GM23338 (cell line): ENCODE measurements around the gene RRAS2. TPM values are rescaled to one million over a fixed set of nuclear protein-coding genes. Genes with fewer than 3 reads are reported as not detected.

Source experiments
- ATAC-seq: fragments of 200-7000 bp; cut with Tn5 transposase; 3 replicates; pipeline ENCODE4 v1.9.1; 2020
- DNase-seq: peaks from one replicate; pipeline ENCODE4 v3.0.0-alpha.2; 2015; ENCODE audit warnings: low spot score
- H2AFZ ChIP-seq: fragments of 200-600 bp; sonication (generic); 2 replicates; pipeline ENCODE4 v1.8.0; 2016; ENCODE audit warnings: antibody characterized with exemption, mild to moderate bottlenecking, moderate library complexity
- H3F3A ChIP-seq: fragments of 200-600 bp; sonication (generic); replicated peaks from 2 replicates; pipeline ENCODE4 v1.8.0; 2017; ENCODE audit warnings: antibody characterized with exemption, mixed run types, low read depth
- H3K27ac ChIP-seq: fragments of 200-600 bp; sonication (generic); 2 replicates; pipeline ENCODE4 v1.6.1; 2016; ENCODE audit warnings: low read depth
- H3K27me3 ChIP-seq: fragments of 200-600 bp; sonication (generic); 2 replicates; pipeline ENCODE4 v1.8.0; 2016; ENCODE audit warnings: mild to moderate bottlenecking, mixed run types, moderate library complexity; ENCODE audit not compliant: insufficient read depth
- H3K36me3 ChIP-seq: fragments of 200-600 bp; sonication (generic); 2 replicates; pipeline ENCODE4 v1.8.0; 2016; ENCODE audit warnings: mild to moderate bottlenecking; ENCODE audit not compliant: insufficient read depth
- H3K4me1 ChIP-seq: fragments of 200-600 bp; sonication (generic); 2 replicates; pipeline ENCODE4 v1.8.0; 2016; ENCODE audit warnings: mild to moderate bottlenecking, moderate library complexity; ENCODE audit not compliant: insufficient read depth
- H3K4me2 ChIP-seq: fragments of 200-600 bp; sonication (generic); 2 replicates; pipeline ENCODE4 v1.7.1; 2017; ENCODE audit warnings: mixed run types
- H3K4me3 ChIP-seq: fragments of 200-600 bp; sonication (generic); 2 replicates; pipeline ENCODE4 v1.6.1; 2016; ENCODE audit warnings: mixed run types
- H3K79me2 ChIP-seq: fragments of 200-600 bp; sonication (generic); replicated peaks from 2 replicates; pipeline ENCODE4 v1.8.0; 2017; ENCODE audit warnings: mild to moderate bottlenecking; ENCODE audit not compliant: insufficient read depth
- H3K9me2 ChIP-seq: fragments of 200-600 bp; sonication (generic); 2 replicates; pipeline ENCODE4 v1.8.0; 2017; ENCODE audit not compliant: insufficient read depth
- H4K20me1 ChIP-seq: fragments of 200-600 bp; sonication (generic); replicated peaks from 2 replicates; pipeline ENCODE4 v1.8.0; 2017; ENCODE audit warnings: mild to moderate bottlenecking; ENCODE audit not compliant: insufficient read depth
- H3K27ac Mint-ChIP-seq: 2 replicates; pipeline ENCODE4 v1.8.0; 2020; ENCODE audit warnings: inconsistent platforms, mild to moderate bottlenecking, moderate library complexity, mixed read lengths
- H3K27me3 Mint-ChIP-seq: 3 replicates; pipeline ENCODE4 v1.8.0; 2022; ENCODE audit warnings: low read depth, mild to moderate bottlenecking, moderate library complexity, mixed read lengths, inconsistent platforms; ENCODE audit not compliant: insufficient read depth, poor library complexity
- H3K36me3 Mint-ChIP-seq: 3 replicates; pipeline ENCODE4 v1.8.0; 2021; ENCODE audit warnings: low read depth, mild to moderate bottlenecking, inconsistent platforms, moderate library complexity, mixed read lengths
- H3K4me1 Mint-ChIP-seq: 3 replicates; pipeline ENCODE4 v1.8.0; 2020; ENCODE audit warnings: mild to moderate bottlenecking, inconsistent platforms, mixed read lengths
- H3K4me3 Mint-ChIP-seq: 3 replicates; pipeline ENCODE4 v1.8.0; 2021; ENCODE audit warnings: moderate library complexity, mild to moderate bottlenecking, inconsistent platforms, mixed read lengths
- H3K9me3 Mint-ChIP-seq: 3 replicates; pipeline ENCODE4 v1.8.0; 2020; ENCODE audit warnings: moderate library complexity, mild to moderate bottlenecking, inconsistent platforms, mixed read lengths
- CTCF ChIP-seq, 2 experiments: fragments of 200-600 bp in 1 of 2; sonication (generic) in 1 of 2; conservative IDR thresholded peaks; 2 replicates each; pipeline versions ENCODE4 v1.5.1 to v1.6.1; 2016 to 2017; ENCODE audit warnings: antibody characterized with exemption in 2 of 2, low read depth in 2 of 2, mild to moderate bottlenecking in 2 of 2, moderate library complexity in 1 of 2
- EZH2 ChIP-seq: fragments of 200-600 bp; sonication (generic); IDR thresholded peaks from one replicate; pipeline ENCODE4 v1.8.0; 2017; ENCODE audit warnings: antibody characterized with exemption, mild to moderate bottlenecking, low read depth; ENCODE audit not compliant: unreplicated experiment
- ZNF114 ChIP-seq: fragments of 250-450 bp; sonication (Bioruptor Pico); IDR thresholded peaks from 2 replicates; pipeline ENCODE4 v1.5.0; 2020; ENCODE audit warnings: mild to moderate bottlenecking, moderate library complexity
- polyA plus RNA-seq: library from polyadenylated mRNA; unstranded; fragments of >200 nt; fragmentation: Nextera tagmentation; extraction: Ambion mirVana; gene quantifications from 2 replicates; pipeline ENCODE4 v1.2.1, GENCODE V29; 2016
- total RNA-seq: library from RNA; depleted of rRNA; stranded (reverse); fragments of >200 nt; shearing (Covaris generic); gene quantifications from 2 replicates; pipeline ENCODE4 v1.2.3, GENCODE V29; 2014
- TF ChIP-seq, protein P1 (sequence below): IDR thresholded peaks from one replicate; pipeline ENCODE4 v1.6.1; 2018; ENCODE audit warnings: antibody characterized with exemption; ENCODE audit not compliant: unreplicated experiment

RRAS2 gene
- total and polyA plus RNA-seq, 2 experiments from 2014 or later = 196 to 293 TPM

DNA sequence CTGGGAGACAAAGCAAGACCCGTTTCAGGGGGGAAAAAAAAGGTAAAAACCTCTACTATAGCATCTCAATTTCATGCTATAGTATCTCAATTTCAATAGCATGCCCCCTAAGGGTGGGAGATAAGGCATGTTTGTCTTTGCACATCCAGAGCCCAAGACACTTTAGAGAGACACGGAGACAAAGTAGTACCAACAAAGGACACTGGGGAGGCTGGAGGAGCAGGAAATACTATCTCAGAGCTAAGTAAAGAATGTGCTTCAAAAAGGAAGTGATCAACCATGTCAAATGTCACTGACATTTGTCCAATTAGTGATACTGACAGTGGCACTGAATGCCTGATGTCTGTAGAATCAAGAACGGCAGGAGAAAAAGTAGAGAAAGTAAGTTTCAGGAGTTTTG, 68.6 kb downstream of the RRAS2 start:
- Histone ChIP-seq H3K4me1 (no peaks in the 10 kb centered on the region), H3F3A (no peaks in the 10 kb centered on the region), H3K4me3 (no peak overlapping the region), H2AFZ (no peak overlapping the region), H3K27me3 (no peaks in the 10 kb centered on the region), H3K9me2 (no peaks in the 10 kb centered on the region), H4K20me1 (peaks cover 28% of the 10 kb centered on the region), H3K79me2 (peaks cover 65% of the 10 kb centered on the region), H3K36me3 (peaks cover 43% of the 10 kb centered on the region), H3K4me2 (no peak overlapping the region), H3K27ac (no peak overlapping the region)
- ATAC-seq (peak; percentile 79), DNase-seq (peak; percentile 63)
- H3K4me3 Mint-ChIP-seq = no peak overlapping the region
- no peak overlapping the region for H3K27ac Mint-ChIP-seq
- peaks cover 67% of the 10 kb centered on the region for H3K36me3 Mint-ChIP-seq
- H3K27me3 Mint-ChIP-seq = peaks cover 2% of the 10 kb centered on the region
- peaks cover 16% of the 10 kb centered on the region; the same call in 2 of the 3 replicates for H3K4me1 Mint-ChIP-seq
- TF ChIP-seq CTCF (conservative IDR thresholded peaks at IDR 0.05; ENCODE audit: low read depth in 2 of 2) = peak in 1 of 2 experiments; percentile 34; a peak in 1 of 4 replicates
- TF ChIP-seq, protein P1, sequence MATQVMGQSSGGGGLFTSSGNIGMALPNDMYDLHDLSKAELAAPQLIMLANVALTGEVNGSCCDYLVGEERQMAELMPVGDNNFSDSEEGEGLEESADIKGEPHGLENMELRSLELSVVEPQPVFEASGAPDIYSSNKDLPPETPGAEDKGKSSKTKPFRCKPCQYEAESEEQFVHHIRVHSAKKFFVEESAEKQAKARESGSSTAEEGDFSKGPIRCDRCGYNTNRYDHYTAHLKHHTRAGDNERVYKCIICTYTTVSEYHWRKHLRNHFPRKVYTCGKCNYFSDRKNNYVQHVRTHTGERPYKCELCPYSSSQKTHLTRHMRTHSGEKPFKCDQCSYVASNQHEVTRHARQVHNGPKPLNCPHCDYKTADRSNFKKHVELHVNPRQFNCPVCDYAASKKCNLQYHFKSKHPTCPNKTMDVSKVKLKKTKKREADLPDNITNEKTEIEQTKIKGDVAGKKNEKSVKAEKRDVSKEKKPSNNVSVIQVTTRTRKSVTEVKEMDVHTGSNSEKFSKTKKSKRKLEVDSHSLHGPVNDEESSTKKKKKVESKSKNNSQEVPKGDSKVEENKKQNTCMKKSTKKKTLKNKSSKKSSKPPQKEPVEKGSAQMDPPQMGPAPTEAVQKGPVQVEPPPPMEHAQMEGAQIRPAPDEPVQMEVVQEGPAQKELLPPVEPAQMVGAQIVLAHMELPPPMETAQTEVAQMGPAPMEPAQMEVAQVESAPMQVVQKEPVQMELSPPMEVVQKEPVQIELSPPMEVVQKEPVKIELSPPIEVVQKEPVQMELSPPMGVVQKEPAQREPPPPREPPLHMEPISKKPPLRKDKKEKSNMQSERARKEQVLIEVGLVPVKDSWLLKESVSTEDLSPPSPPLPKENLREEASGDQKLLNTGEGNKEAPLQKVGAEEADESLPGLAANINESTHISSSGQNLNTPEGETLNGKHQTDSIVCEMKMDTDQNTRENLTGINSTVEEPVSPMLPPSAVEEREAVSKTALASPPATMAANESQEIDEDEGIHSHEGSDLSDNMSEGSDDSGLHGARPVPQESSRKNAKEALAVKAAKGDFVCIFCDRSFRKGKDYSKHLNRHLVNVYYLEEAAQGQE = no peak
- H3K9me3 Mint-ChIP-seq = no peaks in the 10 kb centered on the region

DNA sequence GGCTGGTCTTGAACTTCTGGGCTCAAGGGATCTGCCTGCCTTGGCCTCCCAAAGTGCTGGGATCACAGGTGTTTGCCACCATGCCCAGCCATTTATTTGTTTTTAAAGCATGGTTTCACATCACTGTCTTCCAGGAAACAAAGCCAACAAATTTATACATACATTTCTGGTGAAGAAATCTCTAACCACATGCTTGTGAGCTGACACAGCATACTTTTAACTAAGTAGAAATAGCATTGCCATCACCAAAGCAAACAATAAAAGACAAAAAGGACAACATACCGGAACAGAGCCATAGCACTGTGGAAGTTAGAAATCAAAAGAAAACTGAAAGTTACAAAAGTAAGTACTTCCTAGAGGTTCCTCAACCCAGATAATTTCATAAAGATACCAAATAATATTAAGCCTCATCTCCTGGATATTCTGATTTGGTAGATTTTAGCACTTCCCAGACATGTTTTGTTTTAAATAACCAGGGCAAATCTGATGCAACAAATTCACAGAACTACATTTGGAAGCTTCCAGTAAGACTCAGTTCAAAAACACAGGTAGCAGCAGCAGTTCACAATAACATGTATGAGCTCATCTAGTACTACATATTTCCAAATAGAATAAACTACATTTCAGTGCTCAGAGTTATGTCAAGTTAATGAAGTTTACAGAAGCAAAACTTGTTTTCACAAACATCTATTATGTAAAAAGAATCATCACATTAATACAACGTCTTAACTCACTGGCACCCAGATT, 70.6 kb downstream of the RRAS2 start:
- Histone ChIP-seq H3F3A (no peaks in the 10 kb centered on the region), H2AFZ (no peak overlapping the region), H3K9me2 (no peaks in the 10 kb centered on the region), H3K4me2 (no peak overlapping the region), H3K4me3 (no peak overlapping the region), H3K36me3 (peaks cover 28% of the 10 kb centered on the region), H3K27ac (peak overlapping the region; percentile 43), H3K27me3 (no peaks in the 10 kb centered on the region), H4K20me1 (peaks cover 25% of the 10 kb centered on the region), H3K79me2 (peaks cover 46% of the 10 kb centered on the region), H3K4me1 (no peaks in the 10 kb centered on the region)
- H3K27ac Mint-ChIP-seq = peak overlapping the region; percentile 72
- DNase-seq (no peak), ATAC-seq (no peak)
- no peaks in the 10 kb centered on the region for H3K9me3 Mint-ChIP-seq
- H3K4me1 Mint-ChIP-seq = peaks cover 16% of the 10 kb centered on the region; the same call in 2 of the 3 replicates
- no peak overlapping the region for H3K4me3 Mint-ChIP-seq
- peaks cover 2% of the 10 kb centered on the region for H3K27me3 Mint-ChIP-seq
- peaks cover 66% of the 10 kb centered on the region for H3K36me3 Mint-ChIP-seq
- no peak for TF ChIP-seq ZNF114
- TF ChIP-seq EZH2 = no peak
- TF ChIP-seq, protein P1 = no peak
- no peak for TF ChIP-seq CTCF (conservative IDR thresholded peaks at IDR 0.05; ENCODE audit: low read depth in 2 of 2)
